Activated naive CD4-positive, alpha-beta T cell treated with anti-CD3 and anti-CD28 coated beads, Interleukin-2, amount 50 U/mL, for 72 hours (primary cell): ENCODE data around the gene HTN1. TPM values are rescaled to one million over a fixed set of nuclear protein-coding genes. Genes with fewer than 3 reads are reported as not detected.
"Not testable (repeated sequence)": the region's sequence is repeated elsewhere in the genome, so short reads cannot be mapped to it uniquely, and the experiment has no call there.

ENCODE experiments used
- ATAC-seq, 2 donors: fragments of 150-1000 bp; cut with Tn5 transposase; 2 replicates each; pipeline ENCODE4 v1.10.0; 2021; ENCODE audit warnings: mild to moderate bottlenecking in 2 of 2, moderate library complexity in 2 of 2
- DNase-seq, 2 donors: peaks; one replicate each; pipeline ENCODE4 v3.0.0; 2021 to 2022; ENCODE audit warnings: low spot score in 2 of 2
- H3K27ac Mint-ChIP-seq, 2 donors: one replicate each; pipeline ENCODE4 v1.8.0; 2022; ENCODE audit warnings: mild to moderate bottlenecking in 2 of 2, mixed read lengths in 2 of 2
- H3K36me3 Mint-ChIP-seq, 2 donors: one replicate each; pipeline ENCODE4 v1.8.0; 2022; ENCODE audit warnings: mixed read lengths in 2 of 2
- H3K9me3 Mint-ChIP-seq, 2 donors: one replicate each; pipeline ENCODE4 v1.8.0; 2022; ENCODE audit warnings: mixed read lengths in 2 of 2
- total RNA-seq, 2 donors: library from RNA; stranded (reverse); gene quantifications; one replicate each; pipeline ENCODE4 v1.2.3, GENCODE V29; 2022

Gene HTN1
- not detected for total RNA-seq

- not testable (repeated sequence) for H3K36me3 Mint-ChIP-seq, DNase-seq, H3K27ac Mint-ChIP-seq, H3K9me3 Mint-ChIP-seq, ATAC-seq
Measured at GRCh38 chr4:70050138-70050537, at the start of gene HTN1. TSS of gene HTN1 (plus strand) at chr4:70050438. CDS start at chr4:70053077, 2,639 bp downstream.

- DNase-seq (no peak), ATAC-seq (no peak)
- Mint-ChIP-seq H3K27ac (no peak overlapping the region), H3K36me3 (no peaks in the 10 kb centered on the region), H3K9me3 (no peaks in the 10 kb centered on the region)
Measured at GRCh38 chr4:70000711-70001110, 49.5 kb upstream of the HTN1 start.

- no peak for DNase-seq
- no peaks in the 10 kb centered on the region for H3K9me3 Mint-ChIP-seq
- no peak overlapping the region for H3K27ac Mint-ChIP-seq
- ATAC-seq: no peak
- no peaks in the 10 kb centered on the region for H3K36me3 Mint-ChIP-seq
Measured at GRCh38 chr4:70002507-70002906, 47.7 kb upstream of the HTN1 start.

GRCh38 chr4:70008771-70009170 is 41.5 kb upstream of the HTN1 start:
- no peak for ATAC-seq
- Mint-ChIP-seq H3K27ac (no peak overlapping the region), H3K36me3 (no peaks in the 10 kb centered on the region), H3K9me3 (no peaks in the 10 kb centered on the region)
- no peak for DNase-seq

- H3K27ac Mint-ChIP-seq: not testable (repeated sequence)
Measured at GRCh38 chr4:70019006-70019405, 31.2 kb upstream of the HTN1 start.

GRCh38 chr4:70023218-70023617 is 27.0 kb upstream of the HTN1 start:
- ATAC-seq: no peak
- no peaks in the 10 kb centered on the region for H3K36me3 Mint-ChIP-seq
- no peak for DNase-seq

More at GRCh38 chr4:70019006-70019405, 31.2 kb upstream of the HTN1 start:
- not testable (repeated sequence) for ATAC-seq, H3K9me3 Mint-ChIP-seq, DNase-seq, H3K36me3 Mint-ChIP-seq

GRCh38 chr4:70027011-70027410 is 23.2 kb upstream of the HTN1 start:
- Mint-ChIP-seq H3K27ac (no peak overlapping the region), H3K9me3 (no peaks in the 10 kb centered on the region), H3K36me3 (no peaks in the 10 kb centered on the region)
- ATAC-seq (no peak), DNase-seq (no peak)

More at GRCh38 chr4:70023218-70023617, 27.0 kb upstream of the HTN1 start:
- Mint-ChIP-seq H3K9me3 (no peaks in the 10 kb centered on the region), H3K27ac (no peak overlapping the region)

GRCh38 chr4:70028159-70028558 is 22.1 kb upstream of the HTN1 start, which contains the start of gene HTN3:
TSS of gene HTN3 (plus strand) at chr4:70028459. CDS start at chr4:70030741, 2,282 bp downstream.
- not testable (repeated sequence) for H3K27ac Mint-ChIP-seq

GRCh38 chr4:70037559-70037958 is 12.7 kb upstream of the HTN1 start:
- not testable (repeated sequence) for H3K27ac Mint-ChIP-seq, H3K36me3 Mint-ChIP-seq, DNase-seq, ATAC-seq
- H3K9me3 Mint-ChIP-seq: peaks cover 11 to 25% of the 10 kb centered on the region in 2 donors

More at GRCh38 chr4:70028159-70028558, 22.1 kb upstream of the HTN1 start, which contains the start of gene HTN3:
- DNase-seq, H3K9me3 Mint-ChIP-seq, H3K36me3 Mint-ChIP-seq, ATAC-seq: not testable (repeated sequence)

GRCh38 chr4:70039928-70040327 is 10.3 kb upstream of the HTN1 start:
- not testable (repeated sequence) for H3K36me3 Mint-ChIP-seq, H3K27ac Mint-ChIP-seq, DNase-seq, ATAC-seq
- peaks cover 8 to 14% of the 10 kb centered on the region in 2 donors for H3K9me3 Mint-ChIP-seq

GRCh38 chr4:70041652-70042286 is 8.5 kb upstream of the HTN1 start:
- no peak overlapping the region for H3K27ac Mint-ChIP-seq
- no peak for ATAC-seq
- no peak for DNase-seq
- H3K9me3 Mint-ChIP-seq: peaks cover 8 to 14% of the 10 kb centered on the region in 2 donors
- peaks cover 6 to 9% of the 10 kb centered on the region in 2 donors for H3K36me3 Mint-ChIP-seq

- not testable (repeated sequence) for DNase-seq, ATAC-seq, H3K36me3 Mint-ChIP-seq, H3K27ac Mint-ChIP-seq
- peaks cover 3 to 12% of the 10 kb centered on the region in 2 donors for H3K9me3 Mint-ChIP-seq
Measured at GRCh38 chr4:70056534-70056933, 6.3 kb downstream of the HTN1 start.

- no peak overlapping the region for H3K27ac Mint-ChIP-seq
- no peak for ATAC-seq
Measured at GRCh38 chr4:70057651-70058050, 7.4 kb downstream of the HTN1 start.

GRCh38 chr4:70059149-70059548 is 8.9 kb downstream of the HTN1 start:
- peaks cover 3 to 12% of the 10 kb centered on the region in 2 donors for H3K9me3 Mint-ChIP-seq
- H3K27ac Mint-ChIP-seq: no peak overlapping the region
- H3K36me3 Mint-ChIP-seq: no peaks in the 10 kb centered on the region
- DNase-seq (no peak), ATAC-seq (no peak)

More at GRCh38 chr4:70057651-70058050, 7.4 kb downstream of the HTN1 start:
- H3K9me3 Mint-ChIP-seq: peaks cover 3 to 12% of the 10 kb centered on the region in 2 donors
- no peak for DNase-seq
- H3K36me3 Mint-ChIP-seq: no peaks in the 10 kb centered on the region

- Mint-ChIP-seq H3K9me3 (peaks cover 2 to 3% of the 10 kb centered on the region in 2 donors), H3K27ac (no peak overlapping the region), H3K36me3 (no peaks in the 10 kb centered on the region)
- DNase-seq (no peak), ATAC-seq (no peak)
Measured at GRCh38 chr4:70062000-70062399, 11.8 kb downstream of the HTN1 start.

GRCh38 chr4:70080205-70080604 is 30.0 kb downstream of the HTN1 start:
- Mint-ChIP-seq H3K9me3 (no peaks in the 10 kb centered on the region), H3K27ac (no peak overlapping the region), H3K36me3 (no peaks in the 10 kb centered on the region)
- no peak for ATAC-seq
- DNase-seq: no peak

- ATAC-seq (no peak), DNase-seq (no peak)
- H3K36me3 Mint-ChIP-seq: no peaks in the 10 kb centered on the region
- no peak overlapping the region for H3K27ac Mint-ChIP-seq
- no peaks in the 10 kb centered on the region for H3K9me3 Mint-ChIP-seq
Measured at GRCh38 chr4:70099206-70099605, 49.0 kb downstream of the HTN1 start.
